ENCODE results near the gene DBN1. TPM values are rescaled to one million over a fixed set of nuclear protein-coding genes. Genes with fewer than 3 reads are reported as not detected.

The DBN1 gene
- total RNA-seq, 4 donors from 2014 or later = 30.6 to 107 (median 82.7) TPM

DNA sequence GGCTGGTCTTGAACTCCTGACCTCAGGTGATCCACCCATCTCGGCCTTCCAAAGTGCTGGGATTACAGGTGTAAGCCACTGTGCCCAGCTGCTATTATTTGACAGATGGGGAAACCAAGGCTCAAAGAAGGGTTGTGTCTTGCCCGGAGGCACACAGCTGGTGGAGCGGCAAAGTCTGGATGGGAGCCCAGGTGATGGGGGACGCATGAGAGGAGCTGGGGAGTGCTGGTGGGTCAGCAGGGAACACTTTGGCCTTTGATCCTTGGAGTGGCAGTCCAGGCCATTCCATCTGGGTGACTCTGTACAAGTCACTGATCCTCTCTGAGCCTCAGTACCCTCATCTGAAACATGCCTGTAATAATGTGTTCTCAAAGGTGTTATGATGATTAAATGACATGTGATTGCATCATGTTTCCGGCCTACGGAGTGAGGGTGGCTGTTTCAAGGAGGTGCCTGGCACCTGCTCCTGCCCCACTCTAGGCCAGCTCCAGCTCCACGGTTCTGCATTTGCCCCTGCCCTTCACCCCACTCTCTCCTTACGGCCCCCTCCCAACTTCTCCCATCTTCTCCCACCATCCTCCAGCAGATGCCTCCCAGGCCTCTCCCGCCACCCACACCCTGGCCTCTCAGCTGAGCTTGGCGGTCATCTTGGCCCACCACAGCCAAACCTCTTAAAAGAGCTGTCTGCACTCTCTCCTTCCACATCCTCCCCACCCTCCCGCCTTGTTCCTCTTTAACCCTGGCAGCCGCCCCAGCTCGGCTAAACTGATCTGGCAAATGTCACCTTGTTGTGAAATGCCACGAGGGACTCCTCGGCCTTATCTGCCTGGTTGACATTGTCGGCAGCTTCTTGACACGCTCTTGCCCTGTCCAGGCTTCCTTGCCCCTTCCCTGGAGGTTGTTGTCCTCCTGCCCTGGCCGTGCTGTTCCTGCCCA, 5.5 kb upstream of the DBN1 start:
- Histone ChIP-seq H3K27me3 (no peaks in the 10 kb centered on the region), H3K9me3 (no peaks in the 10 kb centered on the region), H3K36me3 (no peaks in the 10 kb centered on the region), H3K27ac (peak overlapping the region; percentile 77 to 86), H3K4me3 (no peak overlapping the region), H3K4me1 (peaks cover 0 to 25% of the 10 kb centered on the region in 2 donors)
- no peak for TF ChIP-seq POLR2A (IDR thresholded peaks at IDR 0.05)
- TF ChIP-seq, protein P1, sequence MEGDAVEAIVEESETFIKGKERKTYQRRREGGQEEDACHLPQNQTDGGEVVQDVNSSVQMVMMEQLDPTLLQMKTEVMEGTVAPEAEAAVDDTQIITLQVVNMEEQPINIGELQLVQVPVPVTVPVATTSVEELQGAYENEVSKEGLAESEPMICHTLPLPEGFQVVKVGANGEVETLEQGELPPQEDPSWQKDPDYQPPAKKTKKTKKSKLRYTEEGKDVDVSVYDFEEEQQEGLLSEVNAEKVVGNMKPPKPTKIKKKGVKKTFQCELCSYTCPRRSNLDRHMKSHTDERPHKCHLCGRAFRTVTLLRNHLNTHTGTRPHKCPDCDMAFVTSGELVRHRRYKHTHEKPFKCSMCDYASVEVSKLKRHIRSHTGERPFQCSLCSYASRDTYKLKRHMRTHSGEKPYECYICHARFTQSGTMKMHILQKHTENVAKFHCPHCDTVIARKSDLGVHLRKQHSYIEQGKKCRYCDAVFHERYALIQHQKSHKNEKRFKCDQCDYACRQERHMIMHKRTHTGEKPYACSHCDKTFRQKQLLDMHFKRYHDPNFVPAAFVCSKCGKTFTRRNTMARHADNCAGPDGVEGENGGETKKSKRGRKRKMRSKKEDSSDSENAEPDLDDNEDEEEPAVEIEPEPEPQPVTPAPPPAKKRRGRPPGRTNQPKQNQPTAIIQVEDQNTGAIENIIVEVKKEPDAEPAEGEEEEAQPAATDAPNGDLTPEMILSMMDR (IDR thresholded peaks at IDR 0.05) = no peak
- peak; percentile 93 to 95 for DNase-seq
- intact Hi-C loops (cut with DNase I; ENCODE audit: low total_unique reads) = no loop called here

DNA sequence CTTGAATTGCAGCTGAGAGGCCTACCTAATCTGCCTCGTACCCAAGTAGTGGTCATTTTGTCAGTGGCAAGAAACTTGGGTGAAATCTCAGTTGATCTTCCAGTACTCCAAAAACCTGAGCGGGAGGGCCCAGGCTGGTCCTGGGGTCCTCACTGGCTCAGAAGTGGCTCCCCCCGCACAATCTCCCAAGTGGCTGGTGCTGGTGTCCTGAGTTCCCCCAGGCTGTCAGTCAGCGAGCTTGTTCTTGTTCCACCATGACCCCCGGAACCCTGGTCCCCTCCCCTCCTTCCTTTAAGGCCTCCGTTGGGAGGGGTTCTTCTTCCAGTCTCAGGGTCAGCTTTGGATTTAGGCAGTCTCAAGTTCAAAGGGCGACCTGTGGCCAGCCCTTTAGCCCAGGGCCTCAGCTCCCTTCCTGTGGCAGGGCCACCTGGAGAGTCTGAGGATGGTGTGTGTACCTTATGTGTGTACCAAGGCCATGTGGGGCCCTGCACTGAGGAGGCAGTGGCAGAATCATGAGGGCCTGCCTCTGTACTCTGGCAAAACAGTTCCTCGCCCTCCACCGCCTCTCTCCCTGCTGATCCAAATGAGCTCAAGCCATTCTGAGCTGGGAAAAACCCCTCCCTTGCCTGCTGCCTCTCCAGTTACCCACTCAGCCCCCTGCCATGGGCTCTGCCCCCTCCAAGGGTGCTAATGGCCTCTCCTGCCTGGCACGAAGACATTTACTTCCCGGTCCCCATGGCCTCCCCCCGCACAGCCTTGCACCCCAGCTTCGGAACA, 4.5 kb upstream of the DBN1 start:
- H3K4me3 ChIP-seq = no peak overlapping the region
- no peaks in the 10 kb centered on the region for H3K27me3 ChIP-seq
- no peak for TF ChIP-seq POLR2A (IDR thresholded peaks at IDR 0.05)
- TF ChIP-seq, protein P1 (IDR thresholded peaks at IDR 0.05) = no peak
- H3K4me1 ChIP-seq = peaks cover 0 to 24% of the 10 kb centered on the region in 2 donors
- intact Hi-C loops (cut with DNase I; ENCODE audit: low total_unique reads) = no loop called here
- H3K27ac ChIP-seq = peak overlapping the region; percentile 77 to 86
- no peaks in the 10 kb centered on the region for H3K36me3 ChIP-seq
- DNase-seq = peak in 1 of 2 donors; percentile 30
- H3K9me3 ChIP-seq = no peaks in the 10 kb centered on the region

DNA sequence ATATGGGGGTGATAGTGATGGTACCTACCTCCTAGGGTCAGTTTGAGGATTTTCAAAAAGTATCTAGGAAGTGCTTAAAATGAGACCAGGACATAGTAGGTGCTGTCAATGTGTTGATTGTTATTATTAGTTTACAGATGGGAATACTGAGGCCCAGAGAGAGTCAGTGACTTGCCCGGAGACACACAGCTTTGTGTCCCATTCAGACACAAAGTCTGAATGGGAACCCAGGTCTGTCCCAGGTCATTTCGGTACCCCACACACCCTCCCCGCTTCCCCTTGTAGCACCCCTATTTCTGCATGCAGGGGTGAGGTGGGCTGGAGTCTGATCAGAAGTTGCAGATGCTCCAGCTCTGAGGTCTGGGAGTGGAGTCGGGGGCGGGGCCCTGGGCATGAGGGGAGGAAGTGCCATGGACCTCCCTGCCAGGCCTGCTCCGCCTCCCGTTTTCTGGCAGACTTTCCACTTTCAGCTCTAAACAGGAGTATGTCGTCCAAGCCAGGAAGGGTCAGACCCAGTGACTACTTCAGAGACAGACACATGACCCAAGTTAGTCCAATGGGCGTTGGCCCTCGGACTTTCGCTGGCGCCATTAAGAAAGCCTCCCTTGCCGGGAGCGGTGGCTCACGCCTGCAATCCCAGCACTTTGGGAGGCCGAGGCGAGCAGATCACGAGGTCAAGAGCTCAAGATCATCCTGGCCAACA, 3.2 kb upstream of the DBN1 start:
- no peaks in the 10 kb centered on the region for H3K36me3 ChIP-seq
- H3K4me3 ChIP-seq = no peak overlapping the region
- H3K27me3 ChIP-seq = no peaks in the 10 kb centered on the region
- peaks cover 0 to 30% of the 10 kb centered on the region in 2 donors for H3K4me1 ChIP-seq
- H3K27ac ChIP-seq = peak overlapping the region; percentile 77 to 86
- peak; percentile 79 to 88 for DNase-seq
- no peaks in the 10 kb centered on the region for H3K9me3 ChIP-seq
- TF ChIP-seq POLR2A (IDR thresholded peaks at IDR 0.05) = peak in 1 of 2 donors; percentile 22
- TF ChIP-seq, protein P1 (IDR thresholded peaks at IDR 0.05) = no peak
- intact Hi-C loops (cut with DNase I; ENCODE audit: low total_unique reads) = no loop called here

DNA sequence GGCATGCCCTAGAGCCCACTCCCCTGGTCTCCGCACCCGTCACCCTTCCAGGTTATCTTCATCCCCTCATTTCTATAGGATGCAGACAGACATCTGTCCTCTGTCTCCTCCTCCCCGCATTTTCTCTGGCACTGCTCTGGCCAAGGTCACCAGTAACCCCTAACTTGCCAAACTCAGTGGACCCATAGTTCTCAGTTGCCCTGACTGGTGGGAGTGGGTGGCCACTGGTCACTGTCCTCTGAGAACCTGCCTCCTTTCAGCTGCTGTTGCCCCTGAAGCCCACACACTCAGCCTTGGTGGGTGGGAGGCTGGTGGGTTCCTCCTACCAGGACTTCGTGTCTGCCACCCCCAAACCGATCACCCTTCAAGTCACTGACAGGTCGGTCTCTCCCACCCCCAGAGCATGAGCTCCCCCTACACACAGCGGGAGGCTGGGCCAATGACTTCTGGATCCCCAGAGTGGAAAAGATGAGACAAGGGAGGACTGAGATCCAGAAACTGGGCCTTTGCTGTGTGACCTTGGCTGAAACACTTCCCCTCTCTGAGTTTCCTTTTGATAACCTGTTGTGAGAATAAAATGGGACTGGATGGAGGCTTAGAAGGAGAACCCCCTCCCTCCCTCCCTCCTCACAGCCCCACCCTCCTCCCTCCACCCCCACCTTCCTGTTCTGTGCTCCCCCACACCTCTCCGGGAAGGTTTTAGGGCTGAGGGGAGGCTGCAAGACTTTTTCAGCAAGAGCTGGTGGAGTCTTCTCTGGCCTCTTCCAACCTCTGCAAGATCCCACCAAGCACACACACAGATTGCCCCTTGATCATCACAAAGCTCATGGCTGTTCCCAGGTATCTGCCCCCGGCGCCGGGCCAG, 2.4 kb upstream of the DBN1 start:
- intact Hi-C loops (cut with DNase I; ENCODE audit: low total_unique reads) = no loop called here
- no peak for TF ChIP-seq POLR2A (IDR thresholded peaks at IDR 0.05)
- TF ChIP-seq, protein P1 (IDR thresholded peaks at IDR 0.05) = no peak
- Histone ChIP-seq H3K4me3 (no peak overlapping the region), H3K27ac (peak overlapping the region; percentile 39 to 86), H3K36me3 (no peaks in the 10 kb centered on the region), H3K4me1 (peaks cover 0 to 37% of the 10 kb centered on the region in 2 donors), H3K27me3 (no peaks in the 10 kb centered on the region), H3K9me3 (no peaks in the 10 kb centered on the region)
- peak in 1 of 2 donors; percentile 31 for DNase-seq
